ENCODE data around the gene RBM44.

RBM44 gene

DNA sequence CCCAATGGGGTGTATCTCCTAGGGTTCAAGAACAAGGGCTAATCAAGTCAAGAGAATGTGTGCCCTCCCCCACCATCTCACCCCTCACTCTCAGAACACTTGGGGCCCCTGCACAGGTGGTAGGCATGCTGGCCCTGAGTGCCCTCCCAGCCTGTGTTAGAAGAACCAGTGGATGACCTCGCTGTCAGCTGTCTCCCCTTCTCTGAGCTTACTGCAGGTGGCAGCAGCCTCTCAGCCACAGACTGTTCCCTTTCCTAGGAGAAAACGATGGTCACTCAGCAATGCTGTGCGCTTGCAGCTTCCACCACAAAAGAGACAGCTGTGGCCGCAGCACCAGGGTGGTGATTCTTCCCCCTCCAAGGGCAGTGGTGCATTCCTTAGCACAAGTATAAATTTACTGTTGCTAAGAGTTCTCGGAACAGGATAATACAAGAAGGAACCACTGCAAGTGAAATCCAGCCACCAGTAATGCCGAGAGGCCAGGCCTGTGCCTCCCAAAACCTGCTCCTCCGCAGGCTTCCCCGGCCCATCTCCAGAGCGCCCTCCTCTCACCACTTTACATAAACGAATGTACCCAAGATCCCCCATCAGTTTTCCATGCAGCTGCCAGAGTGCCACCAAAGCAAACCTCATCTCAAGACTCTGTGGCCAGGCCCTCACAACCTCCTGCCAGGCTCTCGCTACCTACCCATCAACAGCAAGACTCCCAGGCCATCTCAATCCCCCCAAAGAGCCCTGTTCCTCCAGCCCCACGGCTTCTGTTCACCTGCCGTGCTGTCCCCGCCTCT lies 59.9 kb downstream of the RBM44 start:
- peaks cover 0 to 25% (median 0%) of the 10 kb centered on the region in 11 experiments; a peak in 6 of 22 replicates for H4K20me1 ChIP-seq
- H3K36me3 ChIP-seq = no peaks in the 10 kb centered on the region
- peaks cover 0 to 7% (median 0%) of the 10 kb centered on the region in 10 experiments; a peak in 3 of 20 replicates for H3K4me1 ChIP-seq
- H3K27ac ChIP-seq = no peak overlapping the region
- H3K4me2 ChIP-seq = no peak overlapping the region
- H3K27me3 ChIP-seq = peaks cover 46 to 69% (median 57%) of the 10 kb centered on the region in 11 experiments
- no peak overlapping the region for H3K9ac ChIP-seq
- H3K9me3 ChIP-seq (replicated peaks in 1 of 11) = no peaks in the 10 kb centered on the region
- no peak for TF ChIP-seq Cebpa-rat (IDR thresholded peaks at IDR 0.05)
- no peak overlapping the region for H3K4me3 ChIP-seq

GRCh38 chr2:237859082-237859433 lies 60.5 kb downstream of the RBM44 start:
- TF ChIP-seq Cebpa-rat (IDR thresholded peaks at IDR 0.05) = no peak
- no peak overlapping the region for H3K4me3 ChIP-seq
- H3K27ac ChIP-seq = no peak overlapping the region
- no peaks in the 10 kb centered on the region for H3K9me3 ChIP-seq (replicated peaks in 1 of 11)
- peaks cover 0 to 7% (median 0%) of the 10 kb centered on the region in 10 experiments; a peak in 3 of 20 replicates for H3K4me1 ChIP-seq
- no peaks in the 10 kb centered on the region for H3K36me3 ChIP-seq
- H4K20me1 ChIP-seq = peaks cover 0 to 25% (median 0%) of the 10 kb centered on the region in 11 experiments; a peak in 6 of 22 replicates
- no peak overlapping the region for H3K4me2 ChIP-seq
- H3K27me3 ChIP-seq = peaks cover 46 to 69% (median 57%) of the 10 kb centered on the region in 11 experiments
- H3K9ac ChIP-seq = no peak overlapping the region

DNA sequence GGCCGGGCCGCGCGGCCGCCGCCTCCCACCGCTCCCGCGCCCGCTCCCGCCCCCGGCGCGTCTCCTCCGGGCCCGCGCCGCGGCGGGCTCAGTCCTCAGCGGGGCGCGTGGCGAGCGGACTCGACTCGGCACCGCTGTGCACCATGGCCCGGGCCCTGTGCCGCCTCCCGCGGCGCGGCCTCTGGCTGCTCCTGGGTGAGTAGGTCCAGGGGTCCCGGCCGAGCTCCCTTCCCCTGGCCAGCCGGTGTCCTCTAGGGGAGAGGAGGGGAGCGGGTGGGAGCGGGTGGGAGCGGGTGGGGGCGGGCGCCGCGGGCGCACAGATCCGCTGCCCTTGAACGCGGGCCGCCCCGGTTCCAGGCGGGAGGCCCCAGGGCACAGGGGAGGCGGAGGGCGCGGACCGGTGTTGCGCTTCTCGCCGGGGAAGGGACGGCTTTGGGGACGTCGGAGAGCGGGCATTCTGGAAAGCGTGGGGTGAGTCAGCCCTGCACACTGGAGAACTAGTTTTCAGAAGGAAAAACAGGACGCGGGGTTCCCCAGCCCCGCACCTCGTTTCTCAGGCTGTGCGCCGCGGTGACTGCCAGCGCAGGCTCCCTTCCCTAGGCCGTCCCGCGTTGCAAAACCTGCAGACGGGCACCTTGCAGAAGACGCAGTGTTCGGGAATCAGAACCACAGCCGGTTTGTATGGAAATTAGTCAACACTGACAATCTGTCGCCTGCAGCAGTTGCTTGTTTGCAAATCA lies 61.1 kb downstream of the RBM44 start, which contains the start of gene RAMP1:
Gene RAMP1, plus strand, starts transcription at position 91 of the 740 bp plus-strand sequence. Its CDS starts 53 bp downstream, at position 144.
- Histone ChIP-seq H3K9ac (no peak within 1 kb of the TSS), H3K4me3 (no peak within 1 kb of the TSS), H3K27ac (no peak within 1 kb of the TSS), H3K9me3 (replicated peaks in 1 of 11) (no peaks in the 10 kb centered on the region), H3K36me3 (no peaks in the 10 kb centered on the region), H3K27me3 (peaks cover 46 to 69% (median 57%) of the 10 kb centered on the region in 11 experiments), H3K4me1 (peaks cover 0 to 7% (median 0%) of the 10 kb centered on the region in 10 experiments; a peak in 3 of 20 replicates), H3K4me2 (no peak within 1 kb of the TSS; a peak in 1 of 22 replicates), H4K20me1 (peaks cover 0 to 25% (median 0%) of the 10 kb centered on the region in 11 experiments; a peak in 6 of 22 replicates)
- TF ChIP-seq Cebpa-rat (IDR thresholded peaks at IDR 0.05) = no peak

DNA sequence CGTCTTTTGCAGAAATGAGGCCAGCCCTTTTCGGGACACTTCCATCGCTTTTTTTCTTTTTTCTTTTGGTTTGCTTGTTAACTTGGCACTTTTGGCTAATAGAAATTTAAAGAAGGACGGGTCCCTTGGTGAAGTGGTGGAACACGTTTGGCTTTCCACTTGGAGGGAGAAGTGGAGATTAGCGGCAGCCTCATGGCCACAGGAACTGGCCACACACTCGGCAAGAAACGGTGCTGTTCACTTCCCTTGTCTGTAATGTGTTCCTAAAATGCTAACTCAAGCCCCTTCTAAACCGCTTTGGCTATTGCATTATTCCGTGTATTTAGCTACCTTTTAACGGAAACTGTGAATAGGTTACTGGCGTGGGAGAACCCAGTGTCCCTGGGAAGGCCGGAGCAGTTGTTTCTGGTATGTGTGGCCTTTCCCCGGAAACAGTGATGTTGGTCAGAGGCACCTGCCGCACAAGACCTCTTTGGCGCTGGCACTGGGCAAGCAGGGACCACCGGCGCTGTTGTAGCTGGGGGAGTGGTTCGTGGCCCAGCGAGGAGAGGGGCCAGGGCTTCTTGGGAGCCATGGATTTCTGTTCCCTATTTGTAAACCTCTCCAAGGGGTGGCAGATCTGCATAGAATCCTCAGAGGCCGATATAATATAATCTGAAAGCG lies 61.8 kb downstream of the RBM44 start:
- Histone ChIP-seq H3K27me3 (peaks cover 46 to 69% (median 57%) of the 10 kb centered on the region in 11 experiments), H3K9ac (no peak overlapping the region), H3K4me3 (no peak overlapping the region), H3K4me2 (no peak overlapping the region), H3K9me3 (replicated peaks in 1 of 11) (no peaks in the 10 kb centered on the region), H3K27ac (no peak overlapping the region), H3K4me1 (peaks cover 0 to 7% (median 0%) of the 10 kb centered on the region in 10 experiments; a peak in 3 of 20 replicates), H3K36me3 (no peaks in the 10 kb centered on the region), H4K20me1 (peaks cover 0 to 25% (median 0%) of the 10 kb centered on the region in 11 experiments; a peak in 6 of 22 replicates)
- no peak for TF ChIP-seq Cebpa-rat (IDR thresholded peaks at IDR 0.05)

GRCh38 chr2:237861875-237862527 lies 63.4 kb downstream of the RBM44 start:
- Histone ChIP-seq H3K9ac (no peak overlapping the region), H3K4me3 (no peak overlapping the region), H3K4me1 (peaks cover 0 to 3% (median 0%) of the 10 kb centered on the region in 10 experiments; a peak in 3 of 20 replicates), H4K20me1 (peaks cover 0 to 25% (median 0%) of the 10 kb centered on the region in 11 experiments; a peak in 6 of 22 replicates), H3K27me3 (peaks cover 46 to 63% (median 57%) of the 10 kb centered on the region in 11 experiments), H3K36me3 (no peaks in the 10 kb centered on the region), H3K4me2 (no peak overlapping the region), H3K9me3 (replicated peaks in 1 of 11) (no peaks in the 10 kb centered on the region), H3K27ac (no peak overlapping the region)
- TF ChIP-seq Cebpa-rat (IDR thresholded peaks at IDR 0.05) = no peak

DNA sequence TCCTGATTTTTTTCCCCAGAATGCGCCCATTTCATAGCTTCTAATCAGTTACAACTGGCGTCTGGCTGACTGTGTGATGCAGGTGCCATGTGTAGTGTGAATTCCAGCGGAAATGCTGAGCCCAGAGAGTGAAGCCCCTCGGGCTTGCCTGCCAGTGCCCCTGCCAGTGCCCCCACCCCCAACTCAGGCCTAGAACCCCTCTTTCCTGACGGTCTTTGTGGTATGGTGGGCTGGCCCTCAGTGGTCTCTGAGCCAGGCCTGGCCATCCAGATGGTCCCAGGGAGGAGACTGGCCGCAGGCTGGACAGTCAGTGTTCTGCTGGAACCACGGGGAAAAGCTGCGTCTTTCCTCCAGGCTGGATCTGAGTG lies 63.9 kb downstream of the RBM44 start:
- no peak overlapping the region for H3K9ac ChIP-seq
- no peak overlapping the region for H3K27ac ChIP-seq
- no peaks in the 10 kb centered on the region for H3K36me3 ChIP-seq
- H3K9me3 ChIP-seq (replicated peaks in 1 of 11) = no peaks in the 10 kb centered on the region
- H3K4me2 ChIP-seq = no peak overlapping the region
- H3K27me3 ChIP-seq = peaks cover 46 to 58% (median 55%) of the 10 kb centered on the region in 11 experiments
- H4K20me1 ChIP-seq = peaks cover 0 to 25% (median 0%) of the 10 kb centered on the region in 11 experiments; a peak in 6 of 22 replicates
- no peak for TF ChIP-seq Cebpa-rat (IDR thresholded peaks at IDR 0.05)
- no peaks in the 10 kb centered on the region; a peak in 1 of 20 replicates for H3K4me1 ChIP-seq
- no peak overlapping the region for H3K4me3 ChIP-seq

GRCh38 chr2:237863102-237863511 lies 64.5 kb downstream of the RBM44 start:
- Histone ChIP-seq H3K27me3 (peaks cover 42 to 55% (median 49%) of the 10 kb centered on the region in 11 experiments), H3K36me3 (no peaks in the 10 kb centered on the region), H3K4me3 (no peak overlapping the region), H3K4me1 (peaks cover 0 to 4% (median 0%) of the 10 kb centered on the region in 10 experiments; a peak in 2 of 20 replicates), H4K20me1 (peaks cover 0 to 25% (median 0%) of the 10 kb centered on the region in 11 experiments; a peak in 6 of 22 replicates), H3K9ac (no peak overlapping the region), H3K27ac (no peak overlapping the region), H3K4me2 (no peak overlapping the region), H3K9me3 (replicated peaks in 1 of 11) (no peaks in the 10 kb centered on the region)
- no peak for TF ChIP-seq Cebpa-rat (IDR thresholded peaks at IDR 0.05)

DNA sequence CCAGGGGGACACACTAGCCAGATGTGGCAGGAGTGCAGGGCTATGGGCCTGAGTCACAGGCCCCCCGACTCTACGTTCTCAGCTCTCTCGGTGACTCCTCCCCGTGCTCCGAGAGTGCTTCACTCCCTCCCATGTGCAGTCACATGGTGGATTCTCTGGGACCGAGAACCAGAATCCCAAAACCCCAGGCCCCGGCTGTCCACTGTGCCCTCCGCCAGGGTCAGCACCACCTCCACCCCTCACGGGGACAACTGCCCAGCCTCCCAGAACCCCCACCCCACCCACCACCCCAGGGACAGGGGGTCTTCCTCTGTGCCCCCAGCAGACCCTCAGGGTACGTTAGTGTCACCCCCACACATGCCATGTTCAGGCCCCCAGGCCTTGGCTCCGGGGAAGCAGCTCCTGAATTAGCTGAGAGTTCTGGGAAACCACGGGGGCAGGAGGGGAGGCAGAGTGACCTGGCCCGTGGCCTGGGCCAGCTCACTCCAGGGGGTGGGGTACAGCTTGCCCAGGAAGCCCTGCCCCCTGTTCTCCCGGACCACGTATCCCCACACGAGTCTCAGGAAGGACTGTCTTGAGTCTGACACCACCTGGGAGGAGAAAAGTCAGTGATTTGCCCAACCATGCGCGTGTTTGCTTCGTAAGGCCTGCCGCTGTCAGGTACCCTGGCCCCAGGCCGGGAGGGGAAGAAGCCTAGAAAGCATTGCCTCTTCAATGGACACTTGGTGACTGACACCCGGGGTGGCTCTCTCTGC lies 65.3 kb downstream of the RBM44 start:
- peaks cover 5 to 11% (median 6%) of the 10 kb centered on the region in 10 experiments for H3K4me1 ChIP-seq
- no peak for TF ChIP-seq Cebpa-rat (IDR thresholded peaks at IDR 0.05)
- H3K4me2 ChIP-seq = no peak overlapping the region
- H4K20me1 ChIP-seq = peaks cover 0 to 20% (median 0%) of the 10 kb centered on the region in 11 experiments; a peak in 6 of 22 replicates
- H3K36me3 ChIP-seq = no peaks in the 10 kb centered on the region
- peaks cover 36 to 47% (median 41%) of the 10 kb centered on the region in 11 experiments for H3K27me3 ChIP-seq
- H3K9me3 ChIP-seq (replicated peaks in 1 of 11) = no peaks in the 10 kb centered on the region
- no peak overlapping the region for H3K27ac ChIP-seq
- H3K4me3 ChIP-seq = no peak overlapping the region
- no peak overlapping the region for H3K9ac ChIP-seq
